ENCODE measurements around the gene FER. TPM values are rescaled to one million over a fixed set of nuclear protein-coding genes. Genes with fewer than 3 reads are reported as not detected.
A peak's percentile ranks its signal among the peaks of the same experiment; 100 is the strongest.
"Not testable (repeated sequence)": the region's sequence is repeated elsewhere in the genome, so short reads cannot be mapped to it uniquely, and the experiment has no call there.

The FER gene
- total RNA-seq, 1 donor from 2014 or later, result 21.1 TPM

DNA sequence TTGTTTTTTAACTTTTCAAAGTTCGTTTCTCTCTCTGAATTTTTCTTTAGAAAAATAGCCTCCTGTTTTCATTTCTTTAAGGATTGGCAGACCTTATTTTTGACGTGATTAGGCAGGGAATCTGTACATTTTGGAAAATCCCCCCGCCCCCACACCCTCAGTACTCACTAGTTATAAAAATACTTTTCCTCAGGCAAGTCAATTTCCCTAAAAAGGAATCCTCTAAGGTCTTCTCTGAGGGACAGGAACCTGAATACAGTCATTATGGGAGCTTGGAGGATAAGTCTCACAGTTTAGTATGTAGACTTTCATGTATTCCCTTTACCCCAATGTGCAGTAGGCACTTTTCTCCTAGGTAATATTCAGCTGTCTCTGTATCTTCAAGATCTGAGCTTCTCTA, 3.9 kb upstream of the FER start:
- DNase-seq (ENCODE audit: extremely low read depth, low read depth, low spot score), result no peak

DNA sequence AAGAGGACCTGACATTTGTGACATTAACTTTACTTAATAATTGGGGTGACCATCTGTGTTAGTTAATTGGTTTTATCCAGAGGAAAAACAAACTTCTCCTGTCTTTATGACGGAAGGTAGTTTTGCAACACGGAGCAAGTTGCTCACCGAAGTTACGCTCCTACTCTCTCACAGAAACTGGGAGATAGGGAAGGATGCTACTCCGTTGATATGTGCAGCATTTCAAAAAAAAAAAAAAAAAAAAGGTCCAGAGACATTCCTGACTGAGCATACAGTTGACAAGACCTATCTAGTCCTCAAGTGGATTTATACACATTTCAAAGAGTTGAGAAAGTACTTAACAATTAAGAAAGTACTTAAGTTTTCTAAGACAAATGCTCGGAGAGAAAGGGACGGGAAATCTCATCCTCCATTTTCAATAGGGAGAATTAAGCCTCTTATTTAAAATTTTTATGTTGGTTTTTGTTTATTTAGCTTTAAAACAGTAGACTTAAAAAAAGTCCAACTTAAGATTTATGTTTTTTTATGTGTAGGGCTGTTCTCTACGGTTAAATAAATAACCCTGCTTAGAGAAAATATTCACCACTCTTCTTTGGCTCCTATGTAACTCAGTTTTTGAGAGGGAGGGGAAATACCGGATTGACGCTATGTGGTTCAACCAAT, 455 bp upstream of the FER start:
- no peak for DNase-seq (ENCODE audit: extremely low read depth, low read depth, low spot score)

- DNase-seq (ENCODE audit: extremely low read depth, low read depth, low spot score), result peak; percentile 86
These were observed 867 bp downstream of the FER start for GRCh38 chr5:108748401-108749127.

DNA sequence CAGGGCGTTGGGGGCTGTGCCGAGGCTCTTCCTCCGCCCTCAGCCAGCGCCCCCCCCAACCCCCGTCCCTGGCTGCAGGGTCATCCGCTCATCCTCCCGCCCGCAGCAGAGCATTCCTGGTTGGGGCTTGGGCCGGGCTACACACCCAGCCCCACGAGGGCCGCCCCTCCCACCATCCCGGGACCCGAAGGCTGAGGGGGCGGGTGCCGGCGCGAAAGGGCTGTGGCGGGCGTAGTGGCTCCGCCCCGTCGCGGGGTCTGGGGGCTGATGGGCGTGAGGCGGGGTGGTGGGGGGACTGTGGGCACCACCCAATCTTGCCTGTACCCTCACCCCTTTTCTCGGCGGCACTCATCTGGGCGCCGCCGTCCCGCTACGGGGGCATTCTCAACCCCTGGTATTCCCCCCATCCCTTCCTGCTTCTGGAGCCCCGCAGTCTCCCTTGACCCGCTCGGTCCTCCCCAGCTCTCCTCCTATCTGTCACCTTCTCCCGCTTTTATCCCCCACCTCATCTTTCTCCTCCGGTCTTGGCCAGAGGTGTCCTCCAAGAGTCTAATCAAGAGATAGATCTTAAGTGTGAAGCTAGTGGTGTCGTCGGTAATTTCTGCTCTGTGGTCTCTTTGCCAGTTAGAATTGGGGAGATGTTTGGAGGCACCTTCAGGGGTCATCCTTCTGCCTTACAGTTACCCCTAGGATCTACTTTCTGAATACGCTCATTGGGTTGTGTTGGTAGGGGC, 1.6 kb downstream of the FER start:
- DNase-seq (ENCODE audit: extremely low read depth, low read depth, low spot score), result no peak

GRCh38 chr5:108753331-108753730, 5.6 kb downstream of the FER start:
- no peak for DNase-seq (ENCODE audit: extremely low read depth, low read depth, low spot score)

GRCh38 chr5:108753877-108754276, 6.2 kb downstream of the FER start:
- DNase-seq (ENCODE audit: extremely low read depth, low read depth, low spot score), result no peak

GRCh38 chr5:108760512-108760911, 12.8 kb downstream of the FER start:
- no peak for DNase-seq (ENCODE audit: extremely low read depth, low read depth, low spot score)

- no peak for DNase-seq (ENCODE audit: extremely low read depth, low read depth, low spot score)
These were observed 15.0 kb downstream of the FER start for GRCh38 chr5:108762660-108763059.

DNA sequence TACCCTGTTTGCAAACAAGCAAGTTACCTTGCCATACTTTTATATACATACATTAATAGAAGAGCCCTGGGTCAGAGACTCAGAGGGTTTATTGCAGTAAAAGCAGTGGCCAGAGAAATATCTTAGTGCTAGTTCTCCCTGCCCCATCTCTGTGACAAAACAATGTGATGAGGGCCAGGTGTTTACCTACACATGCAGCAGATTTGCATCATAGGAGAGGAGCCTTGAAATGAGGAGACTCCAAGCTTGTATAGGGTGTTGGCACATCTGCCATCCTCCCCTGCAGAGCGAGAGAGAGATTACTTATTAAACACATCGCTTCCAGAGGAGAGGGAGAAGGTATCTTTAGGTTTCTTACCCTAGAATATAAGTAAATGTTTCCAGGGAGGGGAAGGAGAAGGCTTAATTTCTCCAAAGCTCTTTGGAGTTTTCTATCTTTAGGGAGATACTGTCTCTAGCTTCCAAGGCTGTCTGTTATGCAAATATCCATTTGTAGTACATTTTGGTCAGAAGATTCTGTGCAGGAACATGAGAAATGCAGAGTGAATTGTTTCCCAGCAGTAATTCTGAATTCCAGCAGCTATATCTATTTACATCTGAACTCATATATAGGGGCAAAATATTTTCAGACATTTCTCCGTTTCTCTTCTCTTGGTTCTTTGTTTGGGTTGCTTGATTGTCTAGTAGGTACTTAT, 15.7 kb downstream of the FER start:
- DNase-seq (ENCODE audit: extremely low read depth, low read depth, low spot score), result no peak

DNA sequence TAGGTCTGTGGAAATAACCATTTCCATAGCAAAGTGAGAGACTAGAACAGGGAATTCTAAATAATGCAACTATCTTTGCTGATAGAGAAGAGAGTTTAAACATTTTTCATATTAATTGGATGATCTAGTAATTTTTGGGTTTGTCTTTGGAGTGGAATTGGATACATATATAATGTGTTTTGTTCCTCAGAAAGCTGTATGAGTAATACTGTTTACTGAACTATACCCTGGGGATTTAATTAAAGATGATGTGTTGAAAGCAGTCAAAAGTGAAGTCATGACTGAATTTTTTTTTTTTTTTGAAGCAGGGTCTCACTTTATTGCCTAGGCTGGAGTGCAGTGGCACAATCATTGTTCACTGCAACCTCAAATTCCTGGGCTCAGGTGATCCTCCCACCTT, 17.9 kb downstream of the FER start:
- DNase-seq (ENCODE audit: extremely low read depth, low read depth, low spot score), result no peak

- not testable (repeated sequence) for DNase-seq (ENCODE audit: extremely low read depth, low read depth, low spot score)
These were observed 19.2 kb downstream of the FER start for GRCh38 chr5:108766916-108767315.

DNA sequence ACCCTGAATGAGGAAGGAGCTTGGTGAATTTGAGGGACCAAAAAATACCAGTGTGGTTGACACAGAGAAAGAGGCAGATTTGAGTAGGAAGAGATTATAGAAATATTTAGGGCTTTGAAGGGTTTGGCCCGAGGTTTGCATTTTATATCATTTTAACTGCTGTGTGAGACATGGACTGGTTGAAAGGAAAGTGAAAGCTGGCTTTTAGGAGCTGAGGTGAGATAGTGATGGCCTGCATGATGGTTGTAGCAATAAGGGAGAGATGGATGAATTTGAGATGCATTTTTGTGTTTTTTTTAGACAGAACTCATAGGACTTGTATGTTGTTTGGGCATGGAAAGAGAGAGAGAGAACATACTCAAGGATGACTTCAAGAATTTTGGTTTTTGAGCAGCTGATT, 21.7 kb downstream of the FER start:
- DNase-seq (ENCODE audit: extremely low read depth, low read depth, low spot score), result no peak

DNA sequence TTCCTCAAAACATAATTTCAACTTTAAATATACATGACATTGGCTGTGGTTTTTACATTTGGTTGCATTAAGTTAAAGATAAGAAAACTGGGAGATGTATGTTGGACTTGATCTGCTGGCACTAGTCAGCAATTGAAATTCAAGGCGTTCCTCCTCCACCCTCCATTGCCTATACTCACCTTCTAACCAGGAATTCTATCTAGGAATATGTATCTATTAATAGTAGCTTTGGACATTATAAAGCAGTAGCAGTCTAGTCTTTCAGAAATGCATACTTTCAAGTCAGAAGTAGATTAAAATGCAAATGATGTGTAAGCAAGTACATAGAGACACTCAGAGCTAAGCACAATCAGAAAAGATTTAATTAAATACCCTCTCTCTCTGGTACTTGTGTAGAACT, 24.9 kb downstream of the FER start:
- no peak for DNase-seq (ENCODE audit: extremely low read depth, low read depth, low spot score)

DNA sequence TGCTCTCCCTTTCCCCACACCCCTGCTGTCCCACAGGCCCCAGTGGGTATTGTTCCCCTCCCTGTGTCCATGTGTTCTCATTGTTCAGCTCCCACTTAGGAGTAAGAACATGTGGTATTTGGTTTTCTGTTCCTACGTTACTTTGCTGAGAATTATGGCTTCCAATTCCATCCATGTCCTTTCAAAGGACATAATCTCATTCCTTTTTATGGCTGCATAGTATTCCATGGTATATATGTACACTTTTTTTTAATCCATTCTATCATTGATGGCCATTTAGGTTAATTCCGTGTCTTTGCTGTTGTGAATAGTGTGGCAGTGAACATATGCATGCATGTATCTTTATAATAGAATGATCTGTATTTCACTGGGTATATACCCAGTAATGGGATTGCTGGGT, 25.6 kb downstream of the FER start:
- no peak for DNase-seq (ENCODE audit: extremely low read depth, low read depth, low spot score)

GRCh38 chr5:108774079-108774478, 26.4 kb downstream of the FER start:
- not testable (repeated sequence) for DNase-seq (ENCODE audit: extremely low read depth, low read depth, low spot score)

- not testable (repeated sequence) for DNase-seq (ENCODE audit: extremely low read depth, low read depth, low spot score)
These were observed 29.9 kb downstream of the FER start for GRCh38 chr5:108777582-108777981.

- not testable (repeated sequence) for DNase-seq (ENCODE audit: extremely low read depth, low read depth, low spot score)
These were observed 36.9 kb downstream of the FER start for GRCh38 chr5:108784577-108784976.

GRCh38 chr5:108786806-108787483, 39.2 kb downstream of the FER start:
- no peak for DNase-seq (ENCODE audit: extremely low read depth, low read depth, low spot score)

DNA sequence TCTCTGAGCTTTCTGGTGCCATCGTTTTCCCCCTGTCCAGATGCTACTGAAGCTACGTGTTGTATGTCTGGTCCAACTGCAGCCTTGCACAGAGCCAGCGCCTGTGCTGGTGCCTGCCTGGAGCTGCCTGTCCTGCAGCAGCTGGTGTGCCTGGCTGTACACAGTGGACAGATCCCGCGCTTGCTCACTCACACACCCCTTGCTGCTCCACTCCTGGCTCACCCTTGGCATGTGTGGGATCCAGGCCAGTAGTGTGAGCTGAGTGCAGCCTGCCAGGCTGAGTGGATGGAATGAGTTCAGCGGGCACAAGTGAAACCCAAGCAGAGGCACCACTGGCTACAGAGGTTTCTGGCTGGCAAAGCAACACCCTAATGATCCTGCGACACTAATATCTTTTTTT, 40.4 kb downstream of the FER start:
- no peak for DNase-seq (ENCODE audit: extremely low read depth, low read depth, low spot score)

GRCh38 chr5:108793207-108793606, 45.5 kb downstream of the FER start:
- no peak for DNase-seq (ENCODE audit: extremely low read depth, low read depth, low spot score)

- not testable (repeated sequence) for DNase-seq (ENCODE audit: extremely low read depth, low read depth, low spot score)
These were observed 46.7 kb downstream of the FER start for GRCh38 chr5:108794349-108794748.

Measured in glomerular endothelial cell (primary cell).